GM10266 (cell line): ENCODE measurements around the gene MYL10.

Experiments
- DNase-seq: peaks from one replicate; pipeline ENCODE4 v3.0.0; 2012; ENCODE audit errors: extremely low spot score
- TF ChIP-seq, protein P1 (sequence below): IDR thresholded peaks from 2 replicates; pipeline ENCODE4 v1.5.1; 2012; ENCODE audit warnings: mild to moderate bottlenecking, low read depth; ENCODE audit not compliant: control insufficient read depth, insufficient read depth; ENCODE audit errors: missing control alignments

The MYL10 gene

DNA sequence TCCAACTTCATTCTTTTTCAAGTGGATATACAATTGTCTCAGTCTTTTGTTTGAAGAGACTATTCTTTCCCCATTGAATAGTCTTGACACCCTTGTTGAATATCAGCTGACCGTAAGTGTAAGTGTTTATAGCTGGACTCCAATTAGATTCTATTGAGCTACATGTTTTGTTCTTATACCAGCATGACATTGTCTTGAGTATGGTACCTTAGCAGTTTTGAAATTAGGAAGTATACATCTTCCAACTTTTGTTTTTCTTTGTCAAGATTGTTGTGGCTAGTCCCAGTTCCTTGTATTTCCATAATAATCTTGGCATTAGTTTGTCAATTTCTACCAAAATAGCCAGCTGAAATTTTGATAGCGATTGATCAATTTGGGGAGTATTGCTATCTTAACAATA is 56.9 kb downstream of the MYL10 start:
- TF ChIP-seq, protein P1, sequence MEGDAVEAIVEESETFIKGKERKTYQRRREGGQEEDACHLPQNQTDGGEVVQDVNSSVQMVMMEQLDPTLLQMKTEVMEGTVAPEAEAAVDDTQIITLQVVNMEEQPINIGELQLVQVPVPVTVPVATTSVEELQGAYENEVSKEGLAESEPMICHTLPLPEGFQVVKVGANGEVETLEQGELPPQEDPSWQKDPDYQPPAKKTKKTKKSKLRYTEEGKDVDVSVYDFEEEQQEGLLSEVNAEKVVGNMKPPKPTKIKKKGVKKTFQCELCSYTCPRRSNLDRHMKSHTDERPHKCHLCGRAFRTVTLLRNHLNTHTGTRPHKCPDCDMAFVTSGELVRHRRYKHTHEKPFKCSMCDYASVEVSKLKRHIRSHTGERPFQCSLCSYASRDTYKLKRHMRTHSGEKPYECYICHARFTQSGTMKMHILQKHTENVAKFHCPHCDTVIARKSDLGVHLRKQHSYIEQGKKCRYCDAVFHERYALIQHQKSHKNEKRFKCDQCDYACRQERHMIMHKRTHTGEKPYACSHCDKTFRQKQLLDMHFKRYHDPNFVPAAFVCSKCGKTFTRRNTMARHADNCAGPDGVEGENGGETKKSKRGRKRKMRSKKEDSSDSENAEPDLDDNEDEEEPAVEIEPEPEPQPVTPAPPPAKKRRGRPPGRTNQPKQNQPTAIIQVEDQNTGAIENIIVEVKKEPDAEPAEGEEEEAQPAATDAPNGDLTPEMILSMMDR: no peak

DNA sequence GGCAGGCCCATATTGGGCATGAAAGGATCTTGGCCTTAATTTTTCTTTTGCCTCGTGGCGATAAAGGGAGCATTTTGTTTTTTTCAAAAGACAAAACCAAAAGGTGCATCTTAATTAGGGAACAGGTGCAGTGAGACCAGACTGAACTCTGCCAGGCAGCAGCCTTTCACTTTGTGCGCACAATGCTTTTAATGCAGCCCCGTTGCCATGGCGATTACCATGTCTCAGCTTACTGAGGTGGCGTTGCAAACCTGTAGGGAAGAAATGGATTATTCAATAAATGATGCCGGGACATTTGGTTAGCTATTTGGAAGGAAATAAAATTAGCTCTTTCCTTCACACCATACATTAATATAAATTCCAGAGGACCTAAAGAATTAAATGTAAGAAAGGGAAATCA is 61.9 kb downstream of the MYL10 start:
- TF ChIP-seq, protein P1: no peak
- no peak for DNase-seq

More for the DNA sequence above, 56.9 kb downstream of the MYL10 start:
- no peak for DNase-seq

DNA sequence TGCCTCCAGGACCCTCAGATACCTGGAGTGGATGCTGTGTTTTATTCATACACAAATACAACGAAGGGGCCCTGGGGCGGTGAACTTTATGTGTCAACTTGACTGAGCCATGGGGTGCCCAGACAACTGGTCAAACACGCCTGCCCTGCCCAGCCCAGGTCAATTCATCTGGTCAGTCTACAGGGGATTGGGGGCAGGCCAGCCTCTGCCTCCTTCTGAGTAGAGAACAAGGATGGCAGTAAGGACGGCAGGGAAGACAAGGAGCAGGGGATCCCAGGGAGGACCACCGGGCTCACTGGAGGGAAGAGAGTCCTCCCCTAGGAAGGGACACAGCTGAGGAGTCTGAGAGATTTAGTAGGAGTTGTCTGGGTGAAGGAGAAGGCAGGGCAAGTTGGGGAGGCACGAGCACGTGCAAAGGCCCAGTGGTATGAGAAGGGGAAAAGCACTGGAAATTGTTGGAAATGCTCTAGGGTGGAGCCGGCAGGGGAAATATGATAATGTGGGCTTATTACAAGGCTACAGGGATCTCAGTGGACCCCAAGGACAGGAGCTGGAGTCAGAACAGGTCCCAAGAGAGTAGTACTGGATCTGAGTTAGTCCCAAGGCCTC is 63.4 kb downstream of the MYL10 start:
- TF ChIP-seq, protein P1: no peak
- DNase-seq: no peak

DNA sequence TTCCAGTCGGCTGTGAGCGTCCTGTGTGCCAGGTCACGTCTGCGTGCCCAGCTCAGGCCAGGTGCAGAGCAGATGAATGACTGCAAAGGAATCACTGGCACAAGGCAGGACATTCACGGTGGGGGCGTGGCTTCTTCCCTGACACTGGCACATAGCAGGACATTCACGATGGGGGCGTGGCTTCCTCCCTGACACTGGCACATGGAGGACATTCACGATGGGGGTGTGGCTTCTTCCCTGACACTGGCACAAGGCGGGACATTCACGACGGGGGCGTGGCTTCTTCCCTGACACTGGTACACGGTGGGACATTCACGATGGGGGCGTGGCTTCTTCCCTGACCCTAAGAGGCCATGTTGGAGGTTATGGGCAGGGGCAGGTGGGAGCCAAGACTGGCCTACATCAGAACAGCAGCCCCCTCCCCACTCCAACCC is 64.3 kb downstream of the MYL10 start:
- DNase-seq: no peak
- TF ChIP-seq, protein P1: no peak

DNA sequence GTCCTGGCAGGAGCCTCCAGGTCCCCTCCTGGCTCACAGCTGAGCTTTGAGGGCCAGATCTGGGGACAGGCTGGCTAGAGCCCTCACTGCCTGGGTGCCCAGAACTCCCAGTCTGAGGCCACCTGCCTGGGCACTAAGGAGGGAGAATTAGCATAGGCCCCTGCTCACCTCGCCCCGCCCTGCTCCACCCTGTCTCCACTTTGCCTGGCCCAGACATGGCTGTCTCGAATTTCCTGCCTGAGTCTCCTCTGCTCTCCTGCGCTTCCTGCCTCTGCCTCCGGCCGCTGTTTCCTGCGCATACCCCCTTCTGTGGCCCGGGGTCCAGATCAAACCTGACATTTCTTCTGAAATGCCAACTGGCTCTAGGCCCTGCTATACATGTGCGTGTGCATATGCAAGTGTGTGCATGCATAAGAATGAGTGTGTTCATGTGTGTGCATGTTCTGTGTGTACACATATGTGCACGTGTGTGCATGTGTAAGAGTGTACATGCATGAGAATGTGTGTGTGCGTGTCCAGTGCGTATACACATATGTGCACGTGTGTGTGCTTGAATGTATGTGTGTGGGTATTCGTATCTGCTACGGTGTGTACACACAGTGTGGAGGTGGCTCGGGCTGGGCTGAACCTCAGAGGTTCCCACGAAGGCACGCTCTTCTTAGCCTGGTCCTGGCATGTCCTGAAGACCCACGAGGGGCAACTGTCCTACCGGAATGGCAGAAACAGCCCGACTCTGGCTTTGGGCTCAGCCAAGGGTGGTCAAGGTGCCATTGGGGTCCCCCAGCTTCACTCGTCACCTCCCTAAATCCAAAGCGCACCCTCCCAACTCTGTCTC is 64.9 kb downstream of the MYL10 start:
- TF ChIP-seq, protein P1: no peak
- DNase-seq: no peak
